ENCODE measurements around the gene CD1E. TPM values are rescaled to one million over a fixed set of nuclear protein-coding genes. Genes with fewer than 3 reads are reported as not detected.
"Not testable (repeated sequence)": the region's sequence is repeated elsewhere in the genome, so short reads cannot be mapped to it uniquely, and the experiment has no call there.

The CD1E gene
- total RNA-seq, 1 donor from 2014 or later: not detected

- H3K9me3 Mint-ChIP-seq: no peaks in the 10 kb centered on the region
- no peaks in the 10 kb centered on the region for H3K4me1 Mint-ChIP-seq
- H3K27me3 Mint-ChIP-seq (ENCODE audit: low read depth): peaks cover 4% of the 10 kb centered on the region
- no peak overlapping the region for H3K27ac Mint-ChIP-seq (ENCODE audit: unreplicated experiment)
- no peak overlapping the region for H3K4me3 Mint-ChIP-seq
- no peaks in the 10 kb centered on the region for H3K36me3 Mint-ChIP-seq (ENCODE audit: low read depth)
- DNase-seq (ENCODE audit: low read depth, low spot score): no peak
- no peak for TF ChIP-seq CTCF (conservative IDR thresholded peaks at IDR 0.05)
These were observed 22.6 kb upstream of the CD1E start for GRCh38 chr1:158331106-158331425.

GRCh38 chr1:158331481-158332150 lies 22.1 kb upstream of the CD1E start, which contains the start of gene CD1B:
Gene CD1B (minus strand): TSS chr1:158331531. CDS start chr1:158331423, 108 bp downstream.
- H3K36me3 Mint-ChIP-seq (ENCODE audit: low read depth): no peaks in the 10 kb centered on the region

GRCh38 chr1:158333405-158334155 lies 20.1 kb upstream of the CD1E start:
- no peaks in the 10 kb centered on the region for H3K9me3 Mint-ChIP-seq
- TF ChIP-seq CTCF (conservative IDR thresholded peaks at IDR 0.05): no peak
- peaks cover 6% of the 10 kb centered on the region for H3K27me3 Mint-ChIP-seq (ENCODE audit: low read depth)
- no peak overlapping the region for H3K4me3 Mint-ChIP-seq
- H3K27ac Mint-ChIP-seq (ENCODE audit: unreplicated experiment): no peak overlapping the region
- H3K36me3 Mint-ChIP-seq (ENCODE audit: low read depth): no peaks in the 10 kb centered on the region
- DNase-seq (ENCODE audit: low read depth, low spot score): no peak
- no peaks in the 10 kb centered on the region for H3K4me1 Mint-ChIP-seq

More at GRCh38 chr1:158331481-158332150, 22.1 kb upstream of the CD1E start, which contains the start of gene CD1B:
- H3K9me3 Mint-ChIP-seq: no peaks in the 10 kb centered on the region
- H3K27me3 Mint-ChIP-seq (ENCODE audit: low read depth): peaks cover 4% of the 10 kb centered on the region
- no peaks in the 10 kb centered on the region for H3K4me1 Mint-ChIP-seq
- no peak for DNase-seq (ENCODE audit: low read depth, low spot score)
- H3K4me3 Mint-ChIP-seq: no peak within 1 kb of the TSS
- H3K27ac Mint-ChIP-seq (ENCODE audit: unreplicated experiment): no peak within 1 kb of the TSS
- TF ChIP-seq CTCF (conservative IDR thresholded peaks at IDR 0.05): no peak

GRCh38 chr1:158334526-158335212 lies 19.0 kb upstream of the CD1E start:
- H3K4me1 Mint-ChIP-seq: no peaks in the 10 kb centered on the region
- H3K4me3 Mint-ChIP-seq: no peak overlapping the region
- TF ChIP-seq CTCF (conservative IDR thresholded peaks at IDR 0.05): no peak
- H3K27ac Mint-ChIP-seq (ENCODE audit: unreplicated experiment): no peak overlapping the region
- DNase-seq (ENCODE audit: low read depth, low spot score): no peak
- H3K27me3 Mint-ChIP-seq (ENCODE audit: low read depth): peaks cover 10% of the 10 kb centered on the region
- no peaks in the 10 kb centered on the region for H3K9me3 Mint-ChIP-seq
- no peaks in the 10 kb centered on the region for H3K36me3 Mint-ChIP-seq (ENCODE audit: low read depth)

- no peak overlapping the region for H3K4me3 Mint-ChIP-seq
- H3K27me3 Mint-ChIP-seq (ENCODE audit: low read depth): peaks cover 11% of the 10 kb centered on the region
- DNase-seq (ENCODE audit: low read depth, low spot score): no peak
These were observed 18.5 kb upstream of the CD1E start for GRCh38 chr1:158335213-158335532.

GRCh38 chr1:158336413-158336812 lies 17.3 kb upstream of the CD1E start:
- peaks cover 13% of the 10 kb centered on the region for H3K27me3 Mint-ChIP-seq (ENCODE audit: low read depth)
- not testable (repeated sequence) for DNase-seq (ENCODE audit: low read depth, low spot score); H3K4me3 Mint-ChIP-seq; H3K27ac Mint-ChIP-seq (ENCODE audit: unreplicated experiment); H3K9me3 Mint-ChIP-seq; H3K36me3 Mint-ChIP-seq (ENCODE audit: low read depth); H3K4me1 Mint-ChIP-seq

More at GRCh38 chr1:158335213-158335532, 18.5 kb upstream of the CD1E start:
- H3K4me1 Mint-ChIP-seq: no peaks in the 10 kb centered on the region
- no peak for TF ChIP-seq CTCF (conservative IDR thresholded peaks at IDR 0.05)
- H3K9me3 Mint-ChIP-seq: no peaks in the 10 kb centered on the region
- H3K36me3 Mint-ChIP-seq (ENCODE audit: low read depth): no peaks in the 10 kb centered on the region
- no peak overlapping the region for H3K27ac Mint-ChIP-seq (ENCODE audit: unreplicated experiment)

- H3K4me1 Mint-ChIP-seq; DNase-seq (ENCODE audit: low read depth, low spot score); H3K27me3 Mint-ChIP-seq (ENCODE audit: low read depth); H3K9me3 Mint-ChIP-seq; H3K4me3 Mint-ChIP-seq; H3K36me3 Mint-ChIP-seq (ENCODE audit: low read depth); H3K27ac Mint-ChIP-seq (ENCODE audit: unreplicated experiment): not testable (repeated sequence)
These were observed 4.7 kb upstream of the CD1E start for GRCh38 chr1:158348946-158349345.

Data from neural crest cell (in vitro differentiated cells).